NCI-H2029 treated with DMSO at 0.1 percent for 48 hours (cell line): ENCODE measurements around the gene ZSCAN30.

Experiments used
- DNase-seq: peaks from one replicate; lab custom pipeline; 2025; lab: John Stamatoyannopoulos, UW

The ZSCAN30 gene

DNA sequence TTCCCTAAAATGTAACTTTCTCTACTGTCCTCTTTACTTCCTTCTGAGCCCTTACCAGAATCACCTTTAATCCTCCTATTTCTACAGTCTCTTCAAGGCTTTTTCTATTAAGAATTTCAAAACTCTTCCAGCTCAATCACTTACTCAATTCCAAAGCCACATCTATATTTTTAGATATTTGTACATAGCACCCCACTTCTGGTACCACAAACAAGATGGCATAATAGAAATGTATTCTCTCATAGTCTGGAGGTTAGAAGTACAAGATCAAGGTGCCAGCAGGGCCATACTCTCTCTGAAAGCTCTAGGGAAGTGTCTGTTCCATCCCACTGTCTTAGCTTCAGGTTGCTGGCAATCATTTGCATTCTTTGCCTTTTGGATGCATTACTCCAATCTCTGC, 11.1 kb downstream of the ZSCAN30 start:
- DNase-seq: no peak

DNA sequence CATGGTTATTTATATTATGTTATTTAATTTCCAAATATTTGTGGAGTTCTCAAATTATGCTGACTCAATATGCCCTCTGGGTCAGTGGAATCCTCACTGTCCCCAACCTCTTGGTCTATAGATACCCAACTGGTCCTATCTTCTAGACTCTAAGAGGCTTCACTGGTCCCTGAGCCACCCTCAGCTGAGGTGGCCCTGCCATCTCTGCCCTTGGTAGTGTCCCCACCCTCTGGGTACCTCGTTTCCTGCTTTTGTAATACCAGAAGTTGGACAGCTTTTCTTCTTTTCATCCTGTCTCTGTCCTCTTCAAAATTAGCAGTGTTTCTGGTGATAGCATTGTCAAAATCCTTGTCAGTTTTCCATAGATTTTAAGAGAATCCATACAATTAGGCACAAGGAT, 11.9 kb downstream of the ZSCAN30 start:
- DNase-seq: no peak

DNA sequence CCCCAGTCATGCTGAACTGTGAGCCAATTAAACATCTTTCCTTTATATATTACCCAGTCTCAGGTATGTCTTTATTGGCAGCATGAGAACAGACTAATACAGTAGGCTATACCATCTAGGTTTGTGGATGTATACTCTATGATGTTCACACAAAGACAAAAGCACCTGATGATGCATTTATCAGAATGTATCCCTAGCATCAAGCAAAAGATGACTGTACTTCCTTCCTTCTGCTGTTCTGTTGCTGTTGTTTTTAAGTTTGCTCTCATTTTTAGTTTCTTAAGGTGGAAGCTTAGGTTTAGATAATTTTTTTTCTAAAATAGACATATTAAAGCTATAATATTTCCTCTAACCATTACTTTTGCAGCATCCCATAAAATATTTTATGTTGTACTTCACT, 12.4 kb downstream of the ZSCAN30 start:
- DNase-seq: no peak

DNA sequence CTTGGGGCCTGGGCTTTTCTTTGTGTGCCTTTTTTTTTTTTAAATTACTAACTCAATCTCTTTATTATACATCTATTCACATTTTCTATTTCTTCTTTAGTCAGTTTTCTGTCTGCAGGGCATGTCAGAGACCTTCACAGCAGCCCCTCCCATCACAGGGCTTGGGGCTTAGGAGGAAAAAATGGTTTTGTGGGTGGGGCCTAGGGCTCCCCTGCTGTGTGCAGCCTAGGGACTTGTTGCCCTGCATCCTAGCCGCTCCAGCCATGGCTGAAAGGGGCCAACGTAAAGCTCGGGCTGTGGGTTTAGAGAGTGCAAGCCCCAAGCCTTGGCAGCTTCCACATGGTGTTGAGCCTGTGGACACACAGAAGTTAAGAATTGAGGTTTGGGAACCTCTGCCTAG, 13.8 kb downstream of the ZSCAN30 start:
- DNase-seq: no peak

DNA sequence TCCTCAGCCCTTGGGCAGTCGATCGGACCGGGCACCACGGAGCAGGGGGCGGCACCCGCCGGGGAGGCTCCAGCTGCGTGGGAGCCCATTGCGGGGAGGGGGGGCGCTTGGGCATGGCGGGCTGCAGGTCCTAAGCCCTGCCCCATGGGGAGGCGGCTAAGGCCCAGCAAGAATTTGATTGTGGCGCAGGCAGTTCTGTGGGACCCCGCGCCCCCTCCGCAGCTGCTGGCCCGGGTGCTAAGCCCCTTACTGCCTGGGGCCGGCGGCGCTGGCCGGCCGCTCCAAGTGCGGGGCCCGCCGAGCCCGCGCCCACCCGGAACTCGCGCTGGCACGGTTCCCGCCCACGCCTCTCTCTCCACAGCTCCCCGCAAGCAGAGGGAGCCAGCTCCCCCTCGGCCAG, 18.4 kb downstream of the ZSCAN30 start:
- no peak for DNase-seq

DNA sequence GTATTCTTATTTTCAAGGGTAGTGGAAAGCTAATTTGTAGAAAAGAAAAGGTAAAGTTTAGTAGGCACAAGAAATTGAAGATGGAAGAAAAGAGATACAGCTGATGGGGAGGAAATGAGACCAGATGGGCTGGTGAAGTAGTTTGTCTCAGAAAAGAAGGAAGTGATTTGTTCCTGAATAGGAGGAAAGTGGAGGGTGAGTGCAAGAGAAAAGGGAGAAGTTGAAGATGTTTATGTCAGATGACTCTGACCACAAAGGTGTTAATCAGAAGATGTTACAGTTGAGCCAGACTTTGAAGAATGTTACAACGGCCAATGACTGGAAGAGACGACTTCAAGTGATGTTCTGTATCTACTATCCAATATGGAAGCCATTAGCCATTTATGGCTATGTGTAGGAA, 21.2 kb downstream of the ZSCAN30 start:
- DNase-seq: no peak

DNA sequence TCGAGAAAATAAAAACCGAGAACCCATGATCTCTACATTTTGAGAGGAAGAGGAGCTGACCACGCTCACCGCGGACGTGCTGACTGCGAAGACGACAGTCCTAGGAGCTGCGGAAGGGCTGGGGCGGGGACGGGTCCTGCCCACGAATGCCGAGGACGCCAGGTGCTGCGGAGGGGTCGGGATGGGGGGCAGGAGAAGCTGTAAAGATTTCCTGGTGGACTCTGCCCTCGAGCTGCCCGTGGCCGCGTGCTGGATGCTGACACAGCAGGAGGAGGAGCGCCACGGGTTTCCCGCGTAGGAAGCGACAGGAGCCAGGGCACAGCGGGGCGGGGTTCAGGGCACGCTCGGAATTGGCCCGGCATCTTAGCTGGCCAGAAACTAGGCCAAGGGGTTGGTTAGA, 22.2 kb downstream of the ZSCAN30 start:
- DNase-seq: no peak

DNA sequence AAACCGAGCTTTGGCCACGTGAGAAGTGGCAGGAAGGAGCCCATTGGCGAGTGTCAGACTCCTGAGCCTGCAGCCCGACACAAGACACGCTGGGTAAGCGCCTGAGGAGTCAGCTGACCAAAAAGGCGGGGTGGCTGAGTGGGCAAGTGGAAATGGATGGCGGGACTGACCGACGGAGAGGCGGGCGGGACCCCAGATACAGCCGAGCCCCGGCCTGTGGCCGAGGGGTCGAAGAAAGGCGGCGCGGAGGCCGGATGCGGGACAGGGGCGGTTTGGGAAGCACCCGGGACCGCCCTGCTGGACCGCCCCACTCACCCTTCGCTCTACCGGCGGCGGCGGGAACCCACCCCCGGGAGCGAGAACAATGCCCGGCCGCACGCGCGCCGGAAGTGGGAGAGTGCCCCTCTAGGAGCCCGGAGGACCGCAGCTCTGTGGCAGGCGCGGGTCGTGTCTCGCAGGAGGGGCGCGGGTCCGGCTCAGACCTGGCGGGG, 22.8 kb downstream of the ZSCAN30 start:
- peak; percentile 35 for DNase-seq

DNA sequence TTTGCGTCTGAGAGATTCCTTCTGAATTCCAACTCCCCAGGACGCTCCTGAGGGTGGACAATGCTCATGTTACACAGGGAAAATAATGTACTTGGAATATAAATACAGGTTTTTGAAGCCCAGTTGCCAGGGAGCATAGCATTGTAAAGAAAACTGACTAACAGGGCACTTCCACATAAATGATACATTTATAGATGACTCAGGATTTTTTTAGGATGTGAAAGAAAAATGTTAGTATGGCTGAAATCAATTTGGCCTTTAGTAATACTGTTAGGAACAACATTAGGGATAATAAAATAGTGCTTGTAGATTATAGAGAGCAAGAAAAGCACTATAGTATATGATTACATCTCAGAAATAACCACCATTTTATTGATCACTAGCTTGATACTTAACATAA, 25.6 kb downstream of the ZSCAN30 start:
- DNase-seq: no peak

DNA sequence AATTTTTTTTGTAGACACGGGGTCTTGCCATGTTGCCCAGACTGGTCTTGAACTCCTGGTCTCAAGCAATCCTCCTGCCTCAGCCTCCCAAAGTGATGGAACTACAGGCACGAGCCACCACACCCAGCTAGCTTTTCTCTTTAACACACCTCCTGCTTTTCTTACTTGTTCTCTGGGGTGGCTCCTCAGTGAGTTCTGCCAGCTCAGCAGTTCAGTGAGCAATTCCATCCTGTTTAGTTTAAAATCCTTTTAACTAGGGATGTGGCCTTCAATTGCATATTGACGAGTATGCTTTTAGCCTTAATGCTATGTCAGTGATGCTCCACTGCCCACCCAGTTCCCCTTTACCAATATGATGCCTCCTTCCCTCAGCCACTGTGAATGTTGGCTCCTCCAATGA, 33.1 kb downstream of the ZSCAN30 start:
- no peak for DNase-seq

DNA sequence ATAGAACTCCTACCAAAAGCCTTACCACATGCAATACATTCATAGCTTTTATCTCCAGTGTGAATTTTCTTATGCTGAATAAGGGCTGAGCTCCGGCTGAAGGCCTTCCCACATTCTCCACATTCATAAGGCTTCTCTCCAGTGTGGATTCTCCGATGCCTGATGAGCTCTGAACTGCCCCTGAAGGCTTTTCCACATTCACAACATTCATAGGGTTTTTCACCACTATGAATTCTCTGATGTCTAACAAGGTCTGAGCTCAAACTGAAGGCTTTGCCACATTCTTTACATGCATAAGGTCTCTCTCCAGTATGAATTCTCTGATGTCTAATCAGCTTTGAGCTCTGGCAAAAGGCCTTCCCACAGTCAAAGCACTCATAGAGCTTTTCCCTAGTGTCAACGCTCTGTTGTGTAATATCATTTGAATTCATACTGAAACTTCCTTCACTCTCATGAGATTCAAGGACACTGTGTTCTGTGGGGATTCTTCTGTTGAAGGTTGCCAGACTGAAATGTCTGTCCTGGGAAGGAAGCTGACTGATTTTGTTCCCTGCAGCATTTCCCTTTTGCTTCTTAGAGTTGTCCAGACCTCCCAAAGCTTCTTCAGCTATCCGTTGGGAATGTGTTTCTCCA, 36.3 kb downstream of the ZSCAN30 start:
- DNase-seq: no peak

DNA sequence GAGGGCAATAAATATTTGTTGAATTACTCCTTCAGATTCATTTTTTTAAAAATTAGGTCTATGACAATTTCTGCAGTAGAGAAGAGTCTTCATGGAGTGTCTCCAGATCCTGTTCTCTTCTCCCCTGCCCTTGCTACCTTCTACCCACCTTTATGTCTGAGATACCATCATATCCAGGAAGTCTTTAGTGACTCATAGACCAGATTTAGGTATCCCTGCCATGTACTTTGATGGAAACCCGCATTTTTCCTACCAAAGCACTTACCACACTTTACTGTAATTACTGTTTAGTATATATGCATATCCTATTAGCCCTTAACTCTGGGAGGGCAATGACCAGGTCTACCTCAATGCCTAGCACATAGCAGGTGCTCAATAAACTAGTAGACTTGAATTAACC, 37.6 kb downstream of the ZSCAN30 start:
- DNase-seq: no peak

DNA sequence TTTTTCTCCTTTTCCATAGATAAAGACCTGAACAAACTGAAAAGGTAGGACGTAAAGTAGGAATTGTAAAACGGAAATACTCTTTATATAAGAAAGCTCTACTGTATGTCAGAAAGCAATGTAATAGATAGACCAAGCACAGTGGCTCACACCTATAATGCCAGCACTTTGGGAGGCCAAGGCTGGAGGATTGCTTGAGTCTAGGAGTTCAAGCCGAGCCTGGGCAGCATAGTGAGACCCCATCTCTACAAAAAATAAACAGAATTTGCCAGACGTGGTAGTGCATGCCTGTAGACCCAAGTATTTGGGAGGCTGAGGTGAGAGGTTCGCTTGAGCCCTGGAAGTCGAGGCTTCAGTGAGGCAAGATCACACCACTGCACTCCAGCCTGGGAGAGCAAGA, 41.6 kb downstream of the ZSCAN30 start:
- DNase-seq: no peak

DNA sequence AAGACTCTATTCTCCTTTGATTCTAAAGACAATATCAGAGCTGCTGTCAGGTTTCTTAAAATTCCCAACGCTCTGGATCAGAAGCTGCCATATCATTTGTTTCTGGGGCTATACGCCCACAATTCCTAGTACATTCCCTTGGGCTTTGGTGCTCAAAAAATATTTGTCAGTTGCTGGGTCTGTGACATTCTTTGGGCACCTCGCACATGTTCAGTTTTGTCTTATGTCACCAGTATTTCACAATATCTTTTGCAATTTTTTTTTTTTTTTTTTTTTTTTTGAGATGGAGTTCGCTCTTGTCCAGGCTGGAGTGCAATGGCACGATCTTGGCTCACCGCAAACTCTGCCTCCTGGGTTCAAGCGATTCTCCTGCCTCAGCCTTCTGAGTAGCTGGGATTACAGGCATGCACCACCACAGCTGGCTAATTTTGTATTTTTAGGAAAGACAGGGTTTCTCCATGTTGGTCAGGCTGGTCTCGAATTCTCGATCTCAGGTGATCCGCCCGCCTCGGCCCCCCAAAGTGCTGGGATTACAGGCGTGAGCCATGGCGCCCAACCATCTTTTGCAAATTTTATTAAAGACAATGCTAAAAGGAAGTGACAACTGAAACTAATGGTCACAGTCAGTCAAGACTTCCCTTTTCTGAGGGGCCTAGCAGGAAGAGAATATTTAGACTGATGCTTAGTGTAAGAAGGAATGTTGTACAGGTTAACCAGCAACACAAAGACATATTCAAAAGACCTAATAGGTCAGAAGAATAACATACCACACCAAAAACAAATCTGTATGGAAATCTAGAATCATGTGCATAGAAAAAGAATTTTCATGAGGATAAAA, 42.4 kb downstream of the ZSCAN30 start:
- no peak for DNase-seq

DNA sequence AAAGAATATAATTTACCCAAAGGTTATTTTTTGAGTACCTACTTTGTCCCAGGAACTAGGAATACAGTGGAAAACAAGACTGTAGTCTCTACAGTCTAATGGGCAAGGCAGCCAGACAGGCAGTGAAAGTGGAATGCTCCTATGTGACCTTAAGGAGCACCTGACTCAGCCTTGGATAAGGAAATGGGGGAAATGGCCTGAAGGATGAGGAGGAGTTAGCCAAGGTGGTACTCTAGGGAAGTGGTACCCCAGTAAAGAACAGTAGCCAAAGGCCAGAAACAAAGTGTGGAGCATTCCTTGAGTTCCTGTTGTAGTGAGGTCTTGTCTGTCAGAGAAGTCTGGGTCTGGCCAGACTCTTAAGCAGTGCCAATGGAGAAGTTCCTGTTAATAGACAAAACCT, 43.2 kb downstream of the ZSCAN30 start:
- no peak for DNase-seq

DNA sequence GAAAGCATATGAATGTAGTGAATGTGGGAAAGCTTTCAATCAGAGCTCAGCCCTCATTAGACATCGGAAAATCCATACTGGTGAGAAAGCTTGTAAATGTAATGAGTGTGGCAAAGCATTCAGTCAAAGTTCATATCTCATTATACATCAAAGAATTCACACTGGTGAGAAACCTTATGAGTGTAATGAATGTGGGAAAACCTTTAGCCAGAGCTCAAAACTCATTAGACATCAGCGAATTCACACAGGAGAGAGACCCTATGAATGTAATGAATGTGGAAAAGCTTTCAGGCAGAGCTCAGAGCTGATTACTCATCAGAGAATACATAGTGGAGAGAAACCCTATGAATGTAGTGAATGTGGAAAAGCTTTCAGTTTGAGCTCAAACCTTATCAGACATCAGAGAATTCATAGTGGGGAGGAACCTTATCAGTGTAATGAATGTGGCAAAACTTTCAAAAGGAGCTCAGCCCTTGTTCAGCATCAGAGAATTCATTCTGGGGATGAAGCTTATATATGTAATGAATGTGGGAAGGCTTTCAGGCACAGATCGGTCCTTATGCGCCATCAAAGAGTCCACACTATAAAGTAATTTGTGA, 44.2 kb downstream of the ZSCAN30 start:
- no peak for DNase-seq

DNA sequence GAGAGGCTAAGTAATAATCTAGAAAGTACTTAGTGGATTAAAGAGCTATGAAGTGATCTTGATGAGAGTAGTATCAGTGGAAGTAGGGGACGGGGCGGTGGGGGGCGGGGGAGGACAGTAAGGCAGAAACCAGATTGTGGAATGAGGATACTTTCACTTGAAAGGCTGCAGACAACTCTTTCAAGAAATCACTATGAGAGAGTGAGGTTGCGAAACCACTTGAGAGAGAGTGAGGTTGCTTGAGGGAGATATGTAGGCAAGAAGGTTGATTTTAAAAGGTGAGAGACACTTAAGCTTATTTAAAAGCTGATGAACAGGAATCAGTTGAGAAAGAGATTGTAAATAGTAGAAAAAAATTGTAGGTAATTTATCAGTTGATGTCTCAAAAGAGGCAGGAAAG, 45.4 kb downstream of the ZSCAN30 start:
- no peak for DNase-seq

DNA sequence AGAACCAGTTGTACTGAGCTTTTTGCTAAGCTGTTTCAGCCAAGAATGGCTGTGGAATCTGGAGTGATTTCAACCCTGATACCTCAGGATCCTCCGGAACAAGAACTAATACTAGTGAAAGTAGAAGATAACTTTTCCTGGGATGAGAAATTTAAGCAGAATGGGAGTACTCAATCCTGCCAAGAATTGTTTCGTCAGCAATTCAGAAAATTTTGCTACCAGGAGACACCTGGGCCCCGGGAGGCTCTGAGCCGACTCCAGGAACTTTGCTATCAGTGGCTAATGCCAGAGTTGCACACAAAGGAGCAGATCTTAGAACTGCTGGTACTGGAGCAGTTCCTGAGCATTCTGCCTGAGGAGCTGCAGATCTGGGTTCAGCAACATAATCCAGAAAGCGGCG, 47.6 kb downstream of the ZSCAN30 start:
- no peak for DNase-seq

DNA sequence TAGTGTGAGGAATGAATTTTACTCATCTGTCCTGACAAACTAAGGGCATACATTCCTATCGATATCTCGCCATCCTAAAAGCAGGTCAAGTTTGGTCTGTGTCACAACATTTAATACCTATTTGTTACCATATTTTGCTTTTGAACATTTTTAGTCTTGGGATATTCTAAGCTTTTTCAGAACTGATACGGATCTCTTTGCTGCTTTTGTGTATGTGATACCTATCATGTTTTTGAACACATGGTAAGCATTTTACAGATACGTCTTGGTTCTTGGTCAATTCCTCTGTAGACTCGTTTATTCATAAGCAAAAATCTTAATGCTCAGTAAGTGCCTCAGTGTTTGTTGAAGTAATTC, 48.6 kb downstream of the ZSCAN30 start:
- no peak for DNase-seq

DNA sequence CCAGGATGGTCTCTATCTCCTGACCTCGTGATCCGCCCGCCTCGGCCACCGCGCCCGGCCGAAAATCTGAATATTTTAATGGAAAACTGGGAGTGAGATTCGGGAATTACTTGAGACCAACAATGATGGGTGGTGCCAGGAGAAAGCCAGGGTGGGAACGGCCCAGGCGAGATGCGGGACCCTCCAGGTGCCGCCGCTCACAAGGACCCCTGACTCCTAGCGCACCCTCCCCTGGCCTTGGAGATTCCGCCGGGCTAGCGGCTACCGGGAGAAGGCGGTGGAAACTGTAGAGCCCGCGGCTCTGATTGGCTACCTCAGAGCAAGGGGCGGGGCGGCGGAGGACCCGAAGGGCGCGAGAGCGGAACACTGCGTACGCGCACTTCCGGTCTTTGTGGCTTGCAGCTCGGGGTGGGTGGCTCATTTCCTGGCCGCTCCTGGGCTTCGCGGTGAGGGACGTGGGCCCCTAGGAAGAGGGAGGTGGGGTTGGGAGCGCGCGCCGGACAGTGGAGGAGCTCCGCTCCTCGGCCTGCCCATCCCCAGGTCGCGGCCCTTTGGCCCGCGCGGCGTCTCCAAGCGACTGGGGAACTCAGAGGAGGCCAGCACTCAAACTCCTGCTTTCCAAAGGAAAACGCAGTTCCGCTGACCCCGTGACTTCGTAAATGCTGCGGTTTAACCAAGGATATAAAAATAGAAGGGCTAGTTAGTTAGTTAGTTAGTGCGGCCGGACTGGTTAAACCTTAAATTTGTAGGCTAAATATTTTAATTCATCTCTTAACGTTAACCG, 49.2 kb downstream of the ZSCAN30 start, which contains the start of gene ZNF397:
Gene ZNF397 (plus strand): TSS at position 371 of the 784 bp plus-strand sequence. CDS start 1,437 bp downstream, outside the sequence.
- peak; percentile 80 for DNase-seq

DNA sequence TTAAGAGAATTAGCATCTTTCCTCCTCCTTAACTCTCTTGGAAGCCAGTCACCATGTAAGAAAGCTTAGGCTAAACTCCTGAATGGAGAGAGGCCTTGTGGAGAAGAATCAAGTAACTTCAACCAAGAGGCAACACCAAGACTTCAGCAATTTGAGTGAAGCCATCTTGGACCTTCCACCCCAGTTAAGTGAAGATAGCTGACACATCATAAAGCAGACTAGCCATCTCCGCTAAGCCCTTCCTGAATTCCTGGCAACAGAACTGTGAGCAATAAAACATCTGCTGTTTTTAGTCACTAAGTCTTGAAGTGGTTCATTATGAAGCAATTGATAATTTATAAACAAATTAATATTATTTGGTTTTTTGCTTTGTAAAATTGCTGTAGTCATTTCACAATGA, 50.7 kb downstream of the ZSCAN30 start:
- DNase-seq: no peak

DNA sequence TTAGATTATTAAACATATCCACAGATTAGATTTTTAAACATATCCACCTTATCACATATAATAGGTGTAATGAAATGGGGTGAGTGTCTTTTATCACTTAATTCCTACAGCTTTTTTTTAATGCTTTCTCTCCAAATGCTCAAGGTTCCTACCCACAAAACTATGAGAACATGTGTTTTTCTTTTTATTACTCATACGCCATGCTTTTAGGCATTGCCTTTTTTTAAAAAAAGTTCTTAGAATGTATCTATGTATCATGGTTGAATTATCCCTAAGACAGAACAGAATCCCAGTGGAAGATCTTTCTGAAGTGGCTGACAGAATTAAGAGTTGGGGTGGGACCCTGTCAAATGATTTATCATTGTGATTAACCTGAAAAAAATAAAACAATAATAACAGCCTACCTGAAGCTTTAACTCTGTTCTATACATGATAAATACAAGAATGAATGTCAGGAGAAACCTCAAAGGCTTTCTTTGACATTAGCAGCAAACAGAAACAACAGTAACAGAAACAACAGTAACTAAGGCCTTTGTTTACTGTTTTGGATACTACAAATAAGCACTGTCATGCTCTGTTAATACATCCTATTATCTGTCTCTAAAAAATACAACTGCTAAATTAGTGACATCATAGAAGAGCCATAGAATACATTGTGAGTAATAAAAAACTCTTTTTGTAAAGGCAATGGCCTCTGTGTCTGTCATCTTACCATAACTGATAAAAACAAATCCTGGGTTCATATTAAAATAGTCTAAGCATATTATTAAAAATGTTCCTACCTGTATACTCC, 53.3 kb downstream of the ZSCAN30 start:
- no peak for DNase-seq
